Thoracic aorta endothelial cell (primary cell): Measurements from ENCODE around the gene GPI. TPM values are rescaled to one million over a fixed set of nuclear protein-coding genes. Genes with fewer than 3 reads are reported as not detected.

Experiments
- total RNA-seq: library from RNA; depleted of rRNA; stranded (reverse); fragments of >200 nt; gene quantifications from 2 replicates; pipeline ENCODE4 v1.2.3, GENCODE V29; 2012

GPI gene
- 245 and 282 TPM in 2 replicates for total RNA-seq

DNA sequence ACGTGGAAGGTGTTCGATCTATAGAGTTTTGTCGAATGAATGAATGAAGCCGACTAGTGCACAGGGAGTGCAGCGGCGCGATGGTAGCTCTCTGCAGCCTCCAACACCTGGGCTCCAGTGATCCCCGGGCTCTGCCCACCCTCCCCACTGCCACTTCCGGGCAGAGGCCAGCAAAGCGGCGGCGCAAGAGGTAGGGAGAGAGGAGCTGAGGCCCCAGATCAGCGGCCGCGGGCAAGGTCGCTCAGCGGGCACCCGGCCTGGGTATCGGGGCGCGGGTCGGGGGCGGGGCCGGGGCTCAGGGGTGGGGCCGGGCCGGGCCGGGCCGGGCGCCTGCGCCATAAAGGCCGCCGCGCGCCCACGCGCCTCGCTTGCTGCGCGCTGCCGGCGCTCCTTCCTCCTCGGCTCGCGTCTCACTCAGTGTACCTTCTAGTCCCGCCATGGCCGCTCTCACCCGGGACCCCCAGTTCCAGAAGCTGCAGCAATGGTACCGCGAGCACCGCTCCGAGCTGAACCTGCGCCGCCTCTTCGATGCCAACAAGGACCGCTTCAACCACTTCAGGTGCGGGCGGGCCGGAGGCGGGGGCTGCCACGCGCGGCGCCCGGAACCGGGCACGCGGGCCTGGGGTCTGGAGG, at the start of gene GPI:
Gene GPI (plus strand): TSS at position 367 of the 633 bp plus-strand sequence. CDS start 71 bp downstream, at position 438.

DNA sequence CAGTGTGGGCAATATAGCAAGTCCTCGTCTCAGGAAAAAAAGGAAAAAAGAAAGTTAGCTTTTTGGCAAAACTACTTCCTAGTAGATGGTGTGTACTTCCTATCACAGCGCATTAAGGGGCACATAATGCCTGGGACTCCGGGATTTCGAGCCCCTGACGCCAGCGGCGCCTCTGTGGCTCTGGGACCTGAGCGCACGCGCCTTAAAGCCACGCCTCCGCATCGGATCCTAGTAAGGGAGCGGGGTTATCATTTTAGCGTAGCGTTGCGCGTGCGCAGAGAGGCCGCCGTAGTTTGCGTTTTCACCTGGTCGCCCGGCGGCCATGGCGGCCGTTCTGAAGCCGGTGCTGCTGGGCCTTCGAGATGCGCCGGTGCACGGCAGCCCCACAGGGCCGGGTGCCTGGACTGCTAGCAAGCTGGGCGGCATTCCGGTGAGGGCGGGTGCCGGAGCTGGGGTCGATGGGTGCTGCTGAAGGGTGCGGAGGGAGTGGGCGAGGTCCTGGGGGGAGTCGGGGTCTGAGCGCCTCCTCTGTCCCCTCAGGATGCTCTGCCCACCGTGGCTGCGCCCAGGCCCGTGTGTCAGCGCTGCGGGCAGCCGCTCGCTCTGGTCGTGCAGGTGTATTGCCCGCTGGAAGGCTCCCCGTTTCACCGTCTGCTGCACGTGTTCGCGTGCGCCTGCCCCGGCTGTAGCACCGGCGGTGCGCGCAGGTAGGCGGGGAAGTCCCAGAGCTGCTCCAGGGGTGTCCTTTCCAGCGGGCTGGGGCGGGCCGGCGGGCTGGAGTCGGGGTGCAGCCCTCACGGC, 39.3 kb downstream of the GPI start, which contains the start of gene PDCD2L:
Gene PDCD2L (plus strand): TSS at position 291 of the 801 bp plus-strand sequence. CDS start 32 bp downstream, at position 323.

Other genes with a start within 250 kb of the GPI start
- gene LSM14A, start 192.7 kb upstream of the GPI start, total RNA-seq, result 108 and 117 TPM in 2 replicates
- gene GARRE1, start 110.6 kb upstream of the GPI start, total RNA-seq, result 69.7 and 76.0 TPM in 2 replicates
- gene PDCD2L, start 39.2 kb downstream of the GPI start, total RNA-seq, result 16.8 and 20.4 TPM in 2 replicates
- 156 and 166 TPM in 2 replicates for gene UBA2, start 63.2 kb downstream of the GPI start, total RNA-seq
- 15.4 and 15.7 TPM in 2 replicates for gene WTIP, start 116.6 kb downstream of the GPI start, total RNA-seq